SK-N-SH (cell line): Measurements from ENCODE around the gene CIC.

Experiments used
- CHD2 ChIP-seq: fragments of 150-350 bp; IDR thresholded peaks from 2 replicates; pipeline ENCODE4 v1.6.1; 2018; ENCODE audit warnings: low read length; ENCODE audit not compliant: partially characterized antibody
- CTCF ChIP-seq: fragments of 200-600 bp; sonication (generic); IDR thresholded peaks from 2 replicates; pipeline ENCODE4 v1.6.1; 2017; ENCODE audit warnings: antibody characterized with exemption, mild to moderate bottlenecking, moderate library complexity
- EP300 ChIP-seq, 2 experiments: IDR thresholded peaks; 2 replicates each; pipeline versions ENCODE4 v1.4.0 to v1.6.1; 2012; ENCODE audit warnings: borderline replicate concordance in 1 of 2, low read depth in 1 of 2, low read length in 1 of 2
- MXI1 ChIP-seq: IDR thresholded peaks from 2 replicates; pipeline ENCODE4 v1.6.1; 2012; ENCODE audit warnings: mild to moderate bottlenecking, low read depth, low read length, improper control_type of control experiment
- NFIC ChIP-seq: IDR thresholded peaks from 2 replicates; pipeline ENCODE4 v1.4.0; 2012; ENCODE audit warnings: borderline replicate concordance
- PBX3 ChIP-seq: IDR thresholded peaks from 2 replicates; pipeline ENCODE4; 2012
- POLR2AphosphoS5 ChIP-seq: IDR thresholded peaks from 2 replicates; pipeline ENCODE4 v1.6.1; 2012; ENCODE audit warnings: low read depth, low read length
- REST ChIP-seq: IDR thresholded peaks from 2 replicates; pipeline ENCODE4 v1.6.1; 2012; ENCODE audit warnings: mild to moderate bottlenecking, low read depth, low read length, moderate library complexity
- SIN3A ChIP-seq: IDR thresholded peaks from 2 replicates; pipeline ENCODE4 v1.6.1; 2012; ENCODE audit warnings: low read depth, mild to moderate bottlenecking, low read length, moderate library complexity, borderline replicate concordance
- TAF1 ChIP-seq: IDR thresholded peaks from 2 replicates; pipeline ENCODE4 v1.6.1; 2012; ENCODE audit warnings: low read depth, mild to moderate bottlenecking, low read length, moderate library complexity, borderline replicate concordance
- TCF12 ChIP-seq: IDR thresholded peaks from 2 replicates; pipeline ENCODE4 v1.4.0; 2012
- USF1 ChIP-seq: IDR thresholded peaks from 2 replicates; pipeline ENCODE4 v1.4.0; 2012; ENCODE audit warnings: low read depth, borderline replicate concordance
- ZBTB33 ChIP-seq: IDR thresholded peaks from 2 replicates; pipeline ENCODE4 v1.4.0; 2012; ENCODE audit warnings: low read depth, borderline replicate concordance

GRCh38 chr19:42306646-42307045 is 37.6 kb downstream of the CIC start:
- TF ChIP-seq NFIC = no peak
- TF ChIP-seq PBX3 = no peak
- TF ChIP-seq SIN3A = no peak
- no peak for TF ChIP-seq POLR2AphosphoS5
- no peak for TF ChIP-seq CHD2
- TF ChIP-seq CTCF = no peak
- no peak for TF ChIP-seq USF1
- TF ChIP-seq TAF1 = no peak
- TF ChIP-seq TCF12 = no peak
- no peak for TF ChIP-seq EP300 (IDR thresholded peaks at IDR 0.05; ENCODE audit: borderline replicate concordance in 1 of 2, low read depth in 1 of 2, low read length in 1 of 2)
- TF ChIP-seq REST = no peak
- TF ChIP-seq ZBTB33 = no peak
- no peak for TF ChIP-seq MXI1
